H1 (cell line): ENCODE data around the gene CPNE4. TPM values are rescaled to one million over a fixed set of nuclear protein-coding genes. Genes with fewer than 3 reads are reported as not detected.

Source experiments
- CHD2 ChIP-seq: IDR thresholded peaks from 2 replicates; pipeline ENCODE4 v1.6.1; 2012; ENCODE audit warnings: low read length, improper control_type of control experiment
- CHD7 ChIP-seq: fragments of 300-600 bp; sonication (generic); IDR thresholded peaks from 2 replicates; pipeline ENCODE4 v1.7.1; 2012; ENCODE audit warnings: low read length, moderate library complexity, mild to moderate bottlenecking, inconsistent platforms; ENCODE audit not compliant: insufficient replicate concordance
- CTBP2 ChIP-seq: IDR thresholded peaks from 2 replicates; pipeline ENCODE4 v1.7.0; 2011; ENCODE audit warnings: borderline replicate concordance, mild to moderate bottlenecking, moderate library complexity, mixed read lengths, low read length; ENCODE audit not compliant: insufficient read depth, insufficient read length
- GABPA ChIP-seq: IDR thresholded peaks from 2 replicates; pipeline ENCODE4 v1.6.1; 2011; ENCODE audit warnings: mild to moderate bottlenecking, low read length, moderate library complexity, borderline replicate concordance; ENCODE audit not compliant: insufficient read depth
- GTF2F1 ChIP-seq: IDR thresholded peaks from 2 replicates; pipeline ENCODE4 v1.6.1; 2012; ENCODE audit warnings: low read depth, low read length, improper control_type of control experiment, borderline replicate concordance
- polyA plus RNA-seq, 7 experiments: library from polyadenylated mRNA; depleted of rRNA in 3 of 7; stranded (reverse) in 5 of 7; unstranded in 2 of 7; fragments of >200 nt in 5 of 7; fragments of 200-250 nt in 2 of 7; gene quantifications; 1 replicate in 5 of 7; 2 replicates in 1 of 7; 4 replicates in 1 of 7; pipeline versions ENCODE4 v1.2.1 to v1.2.3, GENCODE V29; 2011 to 2013; ENCODE audit warnings: missing spikeins in 2 of 7, mixed read lengths in 2 of 7
- total RNA-seq: library from RNA; stranded (reverse); fragmentation: NEBNext Ultra II Directional; extraction: Animal tissue kit (Norgen Biotek cat#: 25700); gene quantifications from 2 replicates; pipeline ENCODE4 v1.2.1, GENCODE V29; 2021

CPNE4 gene
- total and polyA plus RNA-seq, 2 of the 8 experiments (the other 6 are each of a cell fraction or from before 2014, with no cell fraction given) = 0.82 to 3.8 TPM

DNA sequence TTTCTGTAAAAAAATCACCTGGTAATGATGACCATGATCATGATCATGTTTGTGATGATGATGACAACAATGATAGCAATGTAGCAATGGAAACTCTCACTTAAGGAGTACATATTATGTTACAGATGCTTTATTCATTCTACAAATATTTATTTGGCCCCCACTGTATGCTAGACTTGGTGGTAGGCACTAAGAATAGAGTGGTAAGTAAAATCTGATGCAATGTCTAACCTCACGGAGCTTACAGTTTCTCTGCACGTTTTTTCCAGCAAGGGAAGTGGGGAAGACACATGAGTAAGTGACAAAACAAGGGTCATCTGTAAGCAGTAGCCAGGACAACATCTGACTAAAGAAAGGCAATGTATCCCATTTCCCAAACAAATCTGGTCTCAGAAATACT lies 332.7 kb downstream of the CPNE4 start (continued):
- TF ChIP-seq GTF2F1 (no peak), CHD2 (no peak), GABPA (no peak), CHD7 (no peak), CTBP2 (no peak)
